ENCODE measurements around the gene C12orf42. TPM values are rescaled to one million over a fixed set of nuclear protein-coding genes. Genes with fewer than 3 reads are reported as not detected.

C12orf42 gene
- polyA plus RNA-seq, 1 donor = 2.4 TPM

- no peak for DNase-seq
Observed at GRCh38 chr12:103333676-103334075, 162.1 kb downstream of the C12orf42 start.

DNA sequence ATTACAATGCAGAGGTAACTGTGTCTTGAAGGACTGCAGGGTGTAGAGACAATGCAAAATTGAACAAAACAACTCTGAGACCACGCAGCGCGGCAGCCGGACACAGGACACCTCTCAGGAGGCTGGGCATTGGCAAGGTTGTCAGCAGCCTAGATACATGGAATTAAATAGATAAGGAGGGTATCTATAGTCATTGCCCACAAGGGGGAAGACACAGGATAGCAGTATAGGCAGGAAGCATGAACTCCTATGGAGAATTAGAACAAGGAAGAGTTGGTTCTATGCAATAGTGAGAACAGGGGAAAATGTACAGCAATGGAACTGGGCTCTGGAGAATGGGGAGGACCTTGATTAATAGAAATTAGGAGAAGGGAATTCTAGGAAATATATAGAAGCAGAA is 164.1 kb downstream of the C12orf42 start:
- DNase-seq = no peak

- no peak for DNase-seq
Observed at GRCh38 chr12:103330672-103331071, 165.1 kb downstream of the C12orf42 start.

GRCh38 chr12:103327676-103328075 is 168.1 kb downstream of the C12orf42 start:
- DNase-seq = no peak

DNA sequence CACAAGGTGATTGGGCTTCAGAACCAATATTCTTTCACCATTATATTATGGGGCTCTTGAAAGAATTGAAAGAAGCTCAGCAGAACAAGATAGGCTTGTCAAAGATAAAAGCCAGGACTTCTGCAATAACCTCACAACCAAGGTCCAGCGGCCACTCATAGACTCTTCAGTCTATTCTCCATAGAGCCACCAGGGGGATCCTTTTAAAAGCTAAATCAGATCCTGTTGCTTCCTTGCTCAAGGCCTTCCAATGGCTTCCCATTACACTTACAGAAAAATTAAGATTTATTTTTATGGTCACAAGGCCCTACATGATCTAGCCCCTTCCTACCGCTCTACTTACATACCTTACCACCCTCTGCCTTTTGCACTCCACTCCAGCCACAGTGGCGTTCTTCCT is 169.6 kb downstream of the C12orf42 start:
- DNase-seq = no peak

- no peak for DNase-seq
Observed at GRCh38 chr12:103318566-103318965, 177.2 kb downstream of the C12orf42 start.

DNA sequence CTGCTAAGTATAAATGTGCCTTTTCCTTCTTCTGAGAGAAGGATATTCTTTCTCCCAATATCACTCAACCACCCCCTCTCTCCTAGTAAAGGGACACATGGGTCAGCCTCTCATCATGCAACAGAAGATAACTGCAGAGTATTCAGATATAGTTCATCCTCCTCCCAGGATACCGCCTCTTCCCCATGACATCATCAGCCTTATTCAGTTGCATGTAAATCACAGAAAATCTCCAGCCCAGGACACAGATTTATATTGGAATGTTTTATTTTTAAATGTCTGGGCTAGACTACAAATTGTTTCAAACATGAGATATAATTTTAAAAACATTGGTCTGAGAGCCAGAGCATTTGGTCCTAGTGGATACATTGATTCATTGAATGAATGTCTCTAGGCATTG is 178.5 kb downstream of the C12orf42 start:
- no peak for DNase-seq

DNA sequence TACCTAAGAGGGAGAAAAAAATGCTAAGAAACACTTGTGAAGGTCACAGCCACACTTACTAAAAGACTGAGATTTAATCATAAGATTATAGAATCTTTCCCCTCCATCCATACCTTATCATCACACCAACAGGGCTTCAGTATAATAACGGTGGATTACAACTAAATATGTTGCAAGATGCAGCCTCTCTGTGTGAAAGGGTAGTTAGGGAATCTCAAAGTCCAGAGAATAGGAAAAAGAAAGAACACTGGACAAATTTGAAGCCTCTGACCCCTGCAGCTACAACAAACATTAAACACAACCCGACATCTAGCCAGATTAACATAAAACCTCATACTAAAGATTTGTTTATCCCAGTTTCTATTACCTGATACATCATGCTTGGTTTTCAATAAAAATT is 181.0 kb downstream of the C12orf42 start:
- no peak for DNase-seq

DNA sequence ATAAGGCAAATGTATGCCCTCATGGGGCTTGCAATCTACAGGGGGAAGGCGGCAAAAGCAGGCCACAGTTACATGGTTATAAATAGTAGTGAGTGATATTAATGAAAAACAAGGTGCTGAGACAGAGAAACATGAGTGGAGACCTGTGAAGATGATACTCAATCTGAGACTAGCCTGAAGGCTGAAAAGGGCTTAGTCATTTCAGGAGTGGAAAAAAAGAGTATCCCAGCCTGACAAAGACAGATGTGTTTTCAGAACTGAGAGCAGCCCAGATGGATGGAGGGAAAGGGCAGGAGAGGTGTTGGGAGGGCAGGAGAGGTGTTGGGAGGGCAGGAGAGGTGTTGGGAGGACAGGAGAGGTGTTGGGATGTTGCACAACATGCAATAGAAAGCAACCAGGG is 181.9 kb downstream of the C12orf42 start:
- no peak for DNase-seq

- no peak for DNase-seq
Observed at GRCh38 chr12:103312742-103313354, 182.9 kb downstream of the C12orf42 start.

GRCh38 chr12:103310546-103311270 is 185.1 kb downstream of the C12orf42 start:
- no peak for DNase-seq

DNA sequence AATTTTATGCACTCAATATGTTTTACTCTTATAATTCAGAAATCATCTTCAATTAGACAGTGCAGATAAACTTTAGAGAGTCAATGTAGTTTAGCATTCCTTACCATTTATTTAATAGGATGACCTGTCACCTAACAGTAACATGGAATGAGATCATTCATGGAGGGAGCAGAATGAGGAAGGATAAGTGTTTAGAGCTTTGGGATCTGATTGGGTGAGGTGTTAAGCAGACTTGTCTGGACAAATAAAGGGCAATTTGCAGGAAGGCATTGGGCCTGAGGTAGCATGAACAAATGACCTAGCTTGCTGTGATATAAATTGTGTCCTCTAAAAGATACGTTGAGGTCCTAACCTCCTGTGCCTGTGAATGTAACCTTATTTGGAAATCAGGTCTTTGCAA is 187.4 kb downstream of the C12orf42 start:
- DNase-seq = no peak

DNA sequence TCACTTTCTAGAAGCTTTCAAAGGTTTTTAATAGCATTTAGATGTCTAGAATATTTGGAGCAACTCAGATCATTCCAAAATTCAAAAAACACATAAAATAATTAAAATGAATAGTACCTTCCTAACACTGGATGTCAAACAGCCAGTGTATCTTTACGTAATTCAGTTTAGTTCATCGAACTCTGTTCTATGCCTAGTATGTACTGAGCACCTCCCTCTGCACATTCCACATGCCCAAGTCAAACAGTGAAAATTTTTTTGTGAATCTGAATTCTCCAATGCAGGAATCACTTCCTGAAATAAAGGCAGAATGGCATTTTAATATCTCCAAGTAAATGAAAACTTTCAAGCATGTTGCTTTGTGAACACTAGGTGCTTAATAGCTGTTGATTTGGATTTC is 192.3 kb downstream of the C12orf42 start:
- no peak for DNase-seq

- DNase-seq = no peak
Observed at GRCh38 chr12:103301642-103302591, 193.9 kb downstream of the C12orf42 start.

DNA sequence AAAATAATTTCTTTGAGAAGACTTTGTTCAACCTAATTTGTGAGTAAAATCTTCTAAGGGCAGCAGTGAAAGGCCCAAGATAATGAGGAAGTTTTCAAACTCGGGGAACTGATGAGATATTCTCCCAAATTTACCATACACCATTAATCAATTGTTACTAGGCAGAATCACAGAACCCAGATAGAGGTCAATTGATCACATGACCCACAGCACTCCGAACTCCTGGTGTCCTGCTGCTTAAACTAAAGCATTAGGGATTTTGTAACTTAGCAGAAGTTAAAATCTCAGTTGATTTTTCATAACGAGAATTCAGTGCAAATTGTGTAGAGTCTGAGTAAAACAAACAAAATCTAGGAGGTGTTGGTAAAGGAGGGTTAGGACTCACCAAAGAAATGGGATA is 207.8 kb downstream of the C12orf42 start:
- no peak for DNase-seq

- DNase-seq = no peak
Observed at GRCh38 chr12:103282124-103282523, 213.6 kb downstream of the C12orf42 start.

DNA sequence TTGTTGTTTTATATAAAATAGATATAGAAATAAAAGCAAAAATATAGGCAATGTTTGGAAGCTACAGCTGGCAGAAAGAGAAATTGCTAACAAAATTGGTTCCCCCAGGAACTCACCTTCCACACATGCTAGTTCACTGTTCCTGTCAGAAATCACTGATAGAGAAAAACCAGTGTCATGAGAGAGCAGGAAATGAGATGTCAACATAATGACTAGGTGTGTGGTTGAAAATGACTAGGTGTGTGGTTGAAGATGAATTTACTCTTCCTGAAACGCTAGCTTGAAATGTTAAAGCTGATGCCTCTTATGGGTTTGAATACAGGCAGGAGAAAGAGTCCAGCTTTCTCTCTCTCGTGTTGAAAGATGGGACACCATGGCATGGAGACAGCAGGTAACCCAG is 216.3 kb downstream of the C12orf42 start:
- no peak for DNase-seq

- DNase-seq = no peak
Observed at GRCh38 chr12:103278329-103278728, 217.4 kb downstream of the C12orf42 start.

DNA sequence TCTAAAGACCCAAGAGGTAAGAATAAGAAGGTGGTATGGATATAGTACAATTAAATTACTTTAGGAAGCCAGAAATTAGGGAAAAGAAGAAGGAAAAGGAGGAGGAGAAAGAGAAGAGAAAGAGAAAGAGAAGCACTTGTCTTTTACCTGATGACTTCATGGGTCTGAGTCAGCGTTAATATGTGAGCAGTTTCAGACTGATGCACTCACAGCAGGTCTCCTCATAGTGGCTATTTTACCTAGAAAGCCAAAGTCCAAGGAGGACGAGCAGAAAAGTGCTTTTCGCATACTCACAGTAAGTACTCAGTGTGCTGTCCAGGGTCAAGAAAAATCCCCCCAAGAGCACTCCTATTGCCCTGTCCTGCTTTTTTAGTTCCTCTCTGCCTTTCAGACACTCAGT is 222.1 kb downstream of the C12orf42 start:
- DNase-seq = no peak

- no peak for DNase-seq
Observed at GRCh38 chr12:103272949-103273348, 222.8 kb downstream of the C12orf42 start.

DNA sequence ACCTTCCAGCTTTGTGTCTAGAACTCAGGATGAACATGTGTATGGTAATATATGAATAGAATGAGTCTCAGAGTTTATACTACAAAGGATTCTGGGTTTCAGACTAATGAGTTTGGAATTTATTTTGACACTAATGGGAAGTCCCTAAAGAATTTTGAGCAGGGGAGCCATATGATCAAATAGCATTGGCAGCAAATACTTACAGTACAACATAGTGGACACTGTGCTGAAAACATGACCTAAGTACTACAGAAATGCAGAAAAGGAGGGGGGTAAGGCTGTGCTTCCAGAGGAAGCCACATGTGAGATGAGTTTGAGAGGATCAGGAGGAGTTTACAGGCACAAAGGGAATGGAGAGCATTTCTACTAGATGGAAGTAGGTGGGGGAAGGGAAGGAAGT is 225.8 kb downstream of the C12orf42 start:
- DNase-seq = peak; percentile 3

DNA sequence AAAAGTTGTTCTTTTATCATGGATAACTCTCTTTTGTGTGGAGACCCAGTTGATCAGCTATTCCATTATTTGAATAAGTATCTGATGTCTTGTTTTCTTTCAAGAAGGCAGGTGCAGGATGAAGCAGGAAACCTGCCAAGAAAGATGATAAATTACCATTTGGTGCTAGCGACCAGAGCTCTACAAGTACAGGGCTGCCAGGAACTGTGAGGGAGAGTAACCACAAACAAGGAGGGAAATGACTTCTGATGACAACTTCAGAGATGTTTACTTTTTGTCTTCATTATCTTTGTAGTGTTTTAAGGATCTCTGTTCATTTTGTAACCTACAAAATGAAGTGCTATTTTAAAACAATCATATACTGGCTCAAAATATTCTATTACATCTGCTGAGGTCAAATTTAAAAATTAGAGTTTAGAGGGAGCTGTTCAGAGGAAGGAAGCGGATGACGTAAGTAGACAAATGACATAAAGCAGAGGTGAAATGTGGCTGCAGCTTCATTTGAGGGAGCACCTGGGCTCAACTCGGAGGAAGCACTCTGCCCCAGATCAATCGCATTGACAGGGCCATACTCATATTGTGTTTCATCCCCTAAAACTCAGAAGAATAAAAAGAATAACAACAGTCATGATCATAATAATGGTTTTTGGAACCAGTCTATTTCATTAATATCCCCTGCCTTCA is 226.8 kb downstream of the C12orf42 start:
- no peak for DNase-seq

- DNase-seq = no peak
Observed at GRCh38 chr12:103257763-103258162, 238.0 kb downstream of the C12orf42 start.
